Panc1 (cell line): ENCODE data around the gene CHMP2B. TPM values are rescaled to one million over a fixed set of nuclear protein-coding genes. Genes with fewer than 3 reads are reported as not detected.
A peak's percentile ranks its signal among the peaks of the same experiment; 100 is the strongest.

Source experiments
- ATAC-seq: fragments of 200-7000 bp; cut with Tn5 transposase; 2 replicates; pipeline ENCODE4 v1.9.1; 2020; ENCODE audit warnings: mild to moderate bottlenecking, moderate library complexity
- BruUV-seq: library from RNA; stranded (reverse); fragments of 400-500 nt; replicated peaks from 2 replicates; lab custom pipeline; 2021; lab: Mats Ljungman, UMichigan
- CTCF ChIA-PET: fragments of 300-600 bp; sonication (Branson Sonifier 250); formaldehyde crosslinking; loops from one replicate; lab custom pipeline; 2022; ENCODE audit warnings: antibody characterized with exemption; lab: Charles Lee
- POLR2A ChIA-PET: fragments of 300-600 bp; sonication (Branson Sonifier 250); formaldehyde crosslinking; loops from one replicate; lab custom pipeline; 2022; ENCODE audit warnings: antibody characterized with exemption; lab: Charles Lee
- DNase-seq: peaks from one replicate; pipeline ENCODE4 v3.0.0-alpha.2; 2010; ENCODE audit warnings: low read depth, low spot score
- H3K27ac ChIP-seq: 2 replicates; pipeline ENCODE4 v1.5.1; 2011; ENCODE audit warnings: mild to moderate bottlenecking, low read length, inconsistent platforms
- H3K27me3 ChIP-seq: fragments of 200-500 bp; sonication (Bioruptor generic); 2 replicates; pipeline ENCODE4 v1.6.0; 2014; ENCODE audit warnings: low read length, inconsistent platforms; ENCODE audit not compliant: control insufficient read depth, insufficient read depth
- H3K36me3 ChIP-seq: fragments of 200-500 bp; sonication (Bioruptor generic); 2 replicates; pipeline ENCODE4 v1.5.1; 2014; ENCODE audit warnings: inconsistent platforms, mild to moderate bottlenecking, low read length, moderate library complexity; ENCODE audit not compliant: control insufficient read depth, insufficient read depth
- H3K4me1 ChIP-seq: 2 replicates; pipeline ENCODE4 v1.5.1; 2011; ENCODE audit warnings: inconsistent platforms, mild to moderate bottlenecking, low read length, moderate library complexity; ENCODE audit not compliant: control insufficient read depth, insufficient read depth
- H3K4me3 ChIP-seq, 2 experiments: 2 replicates each; pipeline ENCODE4 v1.5.1; 2011 to 2012; ENCODE audit warnings: low read depth in 2 of 2, low read length in 2 of 2, mild to moderate bottlenecking in 2 of 2, inconsistent platforms in 1 of 2, moderate library complexity in 1 of 2
- H3K9me3 ChIP-seq: fragments of 200-500 bp; sonication (Bioruptor generic); 2 replicates; pipeline ENCODE4 v1.5.1; 2014; ENCODE audit warnings: low read depth, mild to moderate bottlenecking, inconsistent platforms, low read length, moderate library complexity; ENCODE audit not compliant: control insufficient read depth, insufficient read depth
- CTCF ChIP-seq: fragments of 450-650 bp; IDR thresholded peaks from 2 replicates; pipeline ENCODE4 v1.5.1; 2017; ENCODE audit warnings: mild to moderate bottlenecking
- POLR2AphosphoS5 ChIP-seq: IDR thresholded peaks from 2 replicates; pipeline ENCODE4 v1.6.1; 2012; ENCODE audit warnings: mild to moderate bottlenecking, low read depth, low read length, moderate library complexity
- REST ChIP-seq, 2 experiments: IDR thresholded peaks; 2 replicates each; pipeline ENCODE4 v1.6.1; 2011 to 2012; ENCODE audit warnings: low read depth in 2 of 2, control low read depth in 1 of 2, low read length in 1 of 2, mild to moderate bottlenecking in 1 of 2, moderate library complexity in 1 of 2; ENCODE audit not compliant: insufficient read depth in 1 of 2
- SIN3A ChIP-seq: IDR thresholded peaks from 2 replicates; pipeline ENCODE4 v1.6.1; 2012; ENCODE audit warnings: low read depth, mild to moderate bottlenecking, low read length, moderate library complexity, borderline replicate concordance; ENCODE audit not compliant: insufficient read depth
- TCF7L2 ChIP-seq: IDR thresholded peaks from 2 replicates; pipeline ENCODE4 v1.6.1; 2011; ENCODE audit warnings: mild to moderate bottlenecking, low read depth, low read length, inconsistent platforms
- in situ Hi-C: cut with HindIII; loops from 2 replicates; pipeline ENCODE4 v1.10.0; 2016; ENCODE audit warnings: low sequenced_read_pairs, low pct_unique_long_range_greater_than_20kb
- intact Hi-C: fragments of 100-400 bp; cut with micrococcal nuclease; formaldehyde crosslinking; loops from one replicate; pipeline ENCODE4 v1.10.0; 2022; ENCODE audit not compliant: unreplicated experiment
- total RNA-seq: library from RNA; stranded (reverse); gene quantifications from one replicate; pipeline ENCODE4 v1.2.1, GENCODE V29; 2021; ENCODE audit not compliant: unreplicated experiment

CHMP2B gene
- total RNA-seq, 1 experiment from 2014 or later = 32.7 TPM

GRCh38 chr3:87225659-87226058, 1.4 kb upstream of the CHMP2B start:
- Histone ChIP-seq H3K27me3 (no peaks in the 10 kb centered on the region), H3K36me3 (peaks cover 2% of the 10 kb centered on the region; the same call in 1 of the 2 replicates), H3K4me1 (peaks cover 6% of the 10 kb centered on the region; the same call in 1 of the 2 replicates), H3K27ac (no peak overlapping the region), H3K4me3 (no peak overlapping the region), H3K9me3 (no peaks in the 10 kb centered on the region)
- DNase-seq (no peak), ATAC-seq (no peak)
- TF ChIP-seq POLR2AphosphoS5 = no peak
- TF ChIP-seq REST (IDR thresholded peaks at IDR 0.05; ENCODE audit: insufficient read depth in 1 of 2, low read depth in 2 of 2, low read length in 1 of 2) = no peak
- TF ChIP-seq CTCF = no peak
- no peak for TF ChIP-seq SIN3A
- TF ChIP-seq TCF7L2 = no peak
- ChIA-PET CTCF (no interaction called here), POLR2A (no interaction called here)
- BruUV-seq = no TSS peak
- intact Hi-C loops = no loop called here
- in situ Hi-C loops = no loop called here

- Histone ChIP-seq H3K36me3 (peaks cover 2% of the 10 kb centered on the region; the same call in 1 of the 2 replicates), H3K27me3 (no peaks in the 10 kb centered on the region), H3K4me1 (peaks cover 6% of the 10 kb centered on the region; the same call in 1 of the 2 replicates), H3K9me3 (no peaks in the 10 kb centered on the region), H3K27ac (peak overlapping the region; percentile 87), H3K4me3 (peak overlapping the region; percentile 93 to 98)
- TF ChIP-seq TCF7L2 (no peak), CTCF (no peak)
- intact Hi-C loops = no loop called here
- in situ Hi-C loops = no loop called here
- no TSS peak for BruUV-seq
- CTCF ChIA-PET = no interaction called here
- DNase-seq = no peak
- POLR2A ChIA-PET = no interaction called here
- peak; percentile 29; the same call in 1 of the 2 replicates for ATAC-seq
These were observed 681 bp downstream of the CHMP2B start for GRCh38 chr3:87227835-87228144.

- in situ Hi-C loops (no loop called here), intact Hi-C loops (no loop called here)
- Histone ChIP-seq H3K27ac (peak overlapping the region; percentile 87), H3K4me1 (peaks cover 6% of the 10 kb centered on the region; the same call in 1 of the 2 replicates), H3K36me3 (peaks cover 2% of the 10 kb centered on the region; the same call in 1 of the 2 replicates), H3K4me3 (peak overlapping the region; percentile 93 to 98), H3K9me3 (no peaks in the 10 kb centered on the region), H3K27me3 (no peaks in the 10 kb centered on the region)
- POLR2A ChIA-PET = no interaction called here
- CTCF ChIA-PET = no interaction called here
- DNase-seq (no peak), ATAC-seq (no peak)
- no TSS peak for BruUV-seq
- TF ChIP-seq POLR2AphosphoS5 (no peak), CTCF (no peak), SIN3A (no peak), TCF7L2 (no peak), REST (IDR thresholded peaks at IDR 0.05; ENCODE audit: insufficient read depth in 1 of 2, low read depth in 2 of 2, low read length in 1 of 2) (no peak)
These were observed 1.2 kb downstream of the CHMP2B start for GRCh38 chr3:87228316-87228715.
